ENCODE data around the gene BST2. TPM values are rescaled to one million over a fixed set of nuclear protein-coding genes. Genes with fewer than 3 reads are reported as not detected.

Gene BST2
- total and polyA plus RNA-seq, 9 of the 15 experiments (the other 6 are each of a cell fraction or from before 2014, with no cell fraction given): 11.2 to 232 (median 151) TPM

DNA sequence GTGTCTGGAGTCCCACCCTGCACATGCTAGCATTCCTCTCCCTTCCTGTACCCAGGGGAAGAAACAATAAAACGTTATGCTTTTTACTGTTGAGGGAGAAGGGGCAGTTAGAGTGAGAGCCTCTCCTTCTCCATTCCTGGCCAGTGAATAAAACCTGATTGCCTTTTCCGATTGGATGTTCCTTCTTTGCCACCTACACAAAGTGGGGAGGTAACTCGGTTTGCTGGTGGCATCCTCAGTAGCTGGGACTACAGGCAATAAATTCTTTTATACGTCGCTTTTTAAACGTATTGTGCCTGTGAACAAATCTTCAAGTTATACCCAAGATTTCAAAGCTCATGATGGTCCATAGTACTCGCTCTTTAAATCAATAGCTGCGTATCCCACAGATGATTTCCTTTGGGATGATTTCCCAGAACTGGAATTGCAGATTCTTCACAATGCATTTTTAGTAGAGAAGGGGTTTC lies 13.8 kb upstream of the BST2 start (continued):
- TF ChIP-seq, protein P1, sequence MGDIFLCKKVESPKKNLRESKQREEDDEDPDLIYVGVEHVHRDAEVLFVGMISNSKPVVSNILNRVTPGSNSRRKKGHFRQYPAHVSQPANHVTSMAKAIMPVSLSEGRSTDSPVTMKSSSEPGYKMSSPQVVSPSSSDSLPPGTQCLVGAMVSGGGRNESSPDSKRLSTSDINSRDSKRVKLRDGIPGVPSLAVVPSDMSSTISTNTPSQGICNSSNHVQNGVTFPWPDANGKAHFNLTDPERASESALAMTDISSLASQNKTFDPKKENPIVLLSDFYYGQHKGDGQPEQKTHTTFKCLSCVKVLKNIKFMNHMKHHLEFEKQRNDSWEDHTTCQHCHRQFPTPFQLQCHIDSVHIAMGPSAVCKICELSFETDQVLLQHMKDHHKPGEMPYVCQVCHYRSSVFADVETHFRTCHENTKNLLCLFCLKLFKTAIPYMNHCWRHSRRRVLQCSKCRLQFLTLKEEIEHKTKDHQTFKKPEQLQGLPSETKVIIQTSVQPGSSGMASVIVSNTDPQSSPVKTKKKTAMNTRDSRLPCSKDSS (IDR thresholded peaks at IDR 0.05; ENCODE audit: low read depth, partially characterized antibody): no peak
- TF ChIP-seq HDAC2 (IDR thresholded peaks at IDR 0.05): 0 out of 2 replicates have a peak, but pooled peaks have one; percentile 54
- no peak for TF ChIP-seq ASH1L (IDR thresholded peaks at IDR 0.05; ENCODE audit: borderline replicate concordance, low read depth, partially characterized antibody)
- TF ChIP-seq KLF10 (CRISPR knock-in tag; IDR thresholded peaks at IDR 0.05): no peak
- no peak for TF ChIP-seq POLR3G (IDR thresholded peaks at IDR 0.05; ENCODE audit: extremely low read depth, insufficient read length, insufficient replicate concordance)
- TF ChIP-seq, protein P2, sequence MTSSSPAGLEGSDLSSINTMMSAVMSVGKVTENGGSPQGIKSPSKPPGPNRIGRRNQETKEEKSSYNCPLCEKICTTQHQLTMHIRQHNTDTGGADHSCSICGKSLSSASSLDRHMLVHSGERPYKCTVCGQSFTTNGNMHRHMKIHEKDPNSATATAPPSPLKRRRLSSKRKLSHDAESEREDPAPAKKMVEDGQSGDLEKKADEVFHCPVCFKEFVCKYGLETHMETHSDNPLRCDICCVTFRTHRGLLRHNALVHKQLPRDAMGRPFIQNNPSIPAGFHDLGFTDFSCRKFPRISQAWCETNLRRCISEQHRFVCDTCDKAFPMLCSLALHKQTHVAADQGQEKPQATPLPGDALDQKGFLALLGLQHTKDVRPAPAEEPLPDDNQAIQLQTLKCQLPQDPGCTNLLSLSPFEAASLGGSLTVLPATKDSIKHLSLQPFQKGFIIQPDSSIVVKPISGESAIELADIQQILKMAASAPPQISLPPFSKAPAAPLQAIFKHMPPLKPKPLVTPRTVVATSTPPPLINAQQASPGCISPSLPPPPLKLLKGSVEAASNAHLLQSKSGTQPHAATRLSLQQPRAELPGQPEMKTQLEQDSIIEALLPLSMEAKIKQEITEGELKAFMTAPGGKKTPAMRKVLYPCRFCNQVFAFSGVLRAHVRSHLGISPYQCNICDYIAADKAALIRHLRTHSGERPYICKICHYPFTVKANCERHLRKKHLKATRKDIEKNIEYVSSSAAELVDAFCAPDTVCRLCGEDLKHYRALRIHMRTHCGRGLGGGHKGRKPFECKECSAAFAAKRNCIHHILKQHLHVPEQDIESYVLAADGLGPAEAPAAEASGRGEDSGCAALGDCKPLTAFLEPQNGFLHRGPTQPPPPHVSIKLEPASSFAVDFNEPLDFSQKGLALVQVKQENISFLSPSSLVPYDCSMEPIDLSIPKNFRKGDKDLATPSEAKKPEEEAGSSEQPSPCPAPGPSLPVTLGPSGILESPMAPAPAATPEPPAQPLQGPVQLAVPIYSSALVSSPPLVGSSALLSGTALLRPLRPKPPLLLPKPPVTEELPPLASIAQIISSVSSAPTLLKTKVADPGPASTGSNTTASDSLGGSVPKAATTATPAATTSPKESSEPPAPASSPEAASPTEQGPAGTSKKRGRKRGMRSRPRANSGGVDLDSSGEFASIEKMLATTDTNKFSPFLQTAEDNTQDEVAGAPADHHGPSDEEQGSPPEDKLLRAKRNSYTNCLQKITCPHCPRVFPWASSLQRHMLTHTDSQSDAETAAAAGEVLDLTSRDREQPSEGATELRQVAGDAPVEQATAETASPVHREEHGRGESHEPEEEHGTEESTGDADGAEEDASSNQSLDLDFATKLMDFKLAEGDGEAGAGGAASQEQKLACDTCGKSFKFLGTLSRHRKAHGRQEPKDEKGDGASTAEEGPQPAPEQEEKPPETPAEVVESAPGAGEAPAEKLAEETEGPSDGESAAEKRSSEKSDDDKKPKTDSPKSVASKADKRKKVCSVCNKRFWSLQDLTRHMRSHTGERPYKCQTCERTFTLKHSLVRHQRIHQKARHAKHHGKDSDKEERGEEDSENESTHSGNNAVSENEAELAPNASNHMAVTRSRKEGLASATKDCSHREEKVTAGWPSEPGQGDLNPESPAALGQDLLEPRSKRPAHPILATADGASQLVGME (CRISPR knock-in tag; IDR thresholded peaks at IDR 0.05): no peak
- no peak for TF ChIP-seq ARHGAP35 (IDR thresholded peaks at IDR 0.05; ENCODE audit: partially characterized antibody)
- TF ChIP-seq, protein P3, sequence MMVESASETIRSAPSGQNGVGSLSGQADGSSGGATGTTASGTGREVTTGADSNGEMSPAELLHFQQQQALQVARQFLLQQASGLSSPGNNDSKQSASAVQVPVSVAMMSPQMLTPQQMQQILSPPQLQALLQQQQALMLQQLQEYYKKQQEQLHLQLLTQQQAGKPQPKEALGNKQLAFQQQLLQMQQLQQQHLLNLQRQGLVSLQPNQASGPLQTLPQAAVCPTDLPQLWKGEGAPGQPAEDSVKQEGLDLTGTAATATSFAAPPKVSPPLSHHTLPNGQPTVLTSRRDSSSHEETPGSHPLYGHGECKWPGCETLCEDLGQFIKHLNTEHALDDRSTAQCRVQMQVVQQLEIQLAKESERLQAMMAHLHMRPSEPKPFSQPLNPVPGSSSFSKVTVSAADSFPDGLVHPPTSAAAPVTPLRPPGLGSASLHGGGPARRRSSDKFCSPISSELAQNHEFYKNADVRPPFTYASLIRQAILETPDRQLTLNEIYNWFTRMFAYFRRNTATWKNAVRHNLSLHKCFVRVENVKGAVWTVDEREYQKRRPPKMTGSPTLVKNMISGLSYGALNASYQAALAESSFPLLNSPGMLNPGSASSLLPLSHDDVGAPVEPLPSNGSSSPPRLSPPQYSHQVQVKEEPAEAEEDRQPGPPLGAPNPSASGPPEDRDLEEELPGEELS (CRISPR knock-in tag; IDR thresholded peaks at IDR 0.05; ENCODE audit: borderline replicate concordance): no peak
- no peak for TF ChIP-seq RFX1 (IDR thresholded peaks at IDR 0.05)
- TF ChIP-seq SAFB2 (IDR thresholded peaks at IDR 0.05; ENCODE audit: borderline replicate concordance, low read depth, low read length, severe bottlenecking): no peak
- TF ChIP-seq YBX1 (IDR thresholded peaks at IDR 0.05): no peak
- TF ChIP-seq ZNF57 (CRISPR knock-in tag; IDR thresholded peaks at IDR 0.05): no peak
- no peak for TF ChIP-seq ZNF347 (CRISPR knock-in tag; IDR thresholded peaks at IDR 0.05; ENCODE audit: low read depth)
